HG03045 (cell line): Measurements from ENCODE around the gene C9orf78.

ENCODE experiments used
- ATAC-seq: cut with Tn5 transposase; IDR thresholded peaks from one replicate; pipeline ENCODE4 v1.9.1; 2021; ENCODE audit warnings: mild to moderate bottlenecking, moderate library complexity; ENCODE audit not compliant: unreplicated experiment

Gene C9orf78

GRCh38 chr9:129868023-129868871 is 33.2 kb upstream of the C9orf78 start:
- no peak for ATAC-seq

- ATAC-seq, result no peak
Observed at GRCh38 chr9:129867136-129868022, 32.3 kb upstream of the C9orf78 start.

GRCh38 chr9:129866394-129867135 is 31.5 kb upstream of the C9orf78 start:
- no peak for ATAC-seq

GRCh38 chr9:129865668-129866320 is 30.7 kb upstream of the C9orf78 start:
- no peak for ATAC-seq

- ATAC-seq, result no peak
Observed at GRCh38 chr9:129864991-129865647, 30.0 kb upstream of the C9orf78 start.

- no peak for ATAC-seq
Observed at GRCh38 chr9:129863059-129863690, 28.1 kb upstream of the C9orf78 start.

- ATAC-seq, result no peak
Observed at GRCh38 chr9:129861447-129861827, 26.4 kb upstream of the C9orf78 start.

GRCh38 chr9:129860653-129861446 is 25.8 kb upstream of the C9orf78 start:
- no peak for ATAC-seq

GRCh38 chr9:129858167-129858962 is 23.3 kb upstream of the C9orf78 start:
- ATAC-seq, result no peak

GRCh38 chr9:129857207-129857606 is 22.1 kb upstream of the C9orf78 start:
- no peak for ATAC-seq

- no peak for ATAC-seq
Observed at GRCh38 chr9:129854588-129855110, 19.6 kb upstream of the C9orf78 start.

- no peak for ATAC-seq
Observed at GRCh38 chr9:129853614-129854013, 18.5 kb upstream of the C9orf78 start.

GRCh38 chr9:129852579-129852978 is 17.5 kb upstream of the C9orf78 start:
- ATAC-seq, result no peak

- ATAC-seq, result no peak
Observed at GRCh38 chr9:129851821-129852220, 16.7 kb upstream of the C9orf78 start.

GRCh38 chr9:129850821-129851550 is 15.9 kb upstream of the C9orf78 start:
- no peak for ATAC-seq

- ATAC-seq, result no peak
Observed at GRCh38 chr9:129849901-129850300, 14.8 kb upstream of the C9orf78 start.
